OCI-LY7 (cell line): ENCODE results near the gene SMARCA2. TPM values are rescaled to one million over a fixed set of nuclear protein-coding genes. Genes with fewer than 3 reads are reported as not detected.

Experiments
- Bru-seq: library from RNA; stranded (reverse); fragments of 400-500 nt; gene quantifications from one replicate; lab custom pipeline; 2021; lab: Mats Ljungman, UMichigan
- BruChase-seq, 2 experiments: library from RNA; stranded (reverse); fragments of 400-500 nt; gene quantifications; one replicate each; lab custom pipeline; 2021; lab: Mats Ljungman, UMichigan
- BruUV-seq: library from RNA; stranded (reverse); fragments of 400-500 nt; replicated peaks from 2 replicates; lab custom pipeline; 2021; lab: Mats Ljungman, UMichigan
- CTCF ChIA-PET: fragments of 300-600 bp; sonication (Branson Sonifier 250); formaldehyde crosslinking; loops from one replicate; lab custom pipeline; 2022; ENCODE audit warnings: antibody characterized with exemption; ENCODE audit not compliant: unreplicated experiment; lab: Charles Lee
- POLR2A ChIA-PET: fragments of 300-600 bp; sonication (Branson Sonifier 250); formaldehyde crosslinking; loops from one replicate; lab custom pipeline; 2022; ENCODE audit warnings: antibody characterized with exemption; lab: Charles Lee
- DNase-seq: peaks from one replicate; pipeline ENCODE4 v3.0.0-alpha.2; 2015; ENCODE audit warnings: low spot score
- H2AFZ ChIP-seq: fragments of 200-600 bp; sonication (generic), shearing (Covaris generic); 2 replicates; pipeline ENCODE4 v1.6.1; 2014; ENCODE audit warnings: mild to moderate bottlenecking, antibody characterized with exemption, low read length, moderate library complexity
- H3K27ac ChIP-seq: fragments of 200-600 bp; sonication (generic); 2 replicates; pipeline ENCODE4 v1.5.1; 2014; ENCODE audit warnings: mixed run types, low read depth, mild to moderate bottlenecking, moderate library complexity, low read length, inconsistent platforms; ENCODE audit not compliant: poor library complexity, severe bottlenecking
- H3K36me3 ChIP-seq: fragments of 200-600 bp; sonication (generic); 2 replicates; pipeline ENCODE4 v1.6.1; 2014; ENCODE audit warnings: mild to moderate bottlenecking, antibody characterized with exemption, low read length, moderate library complexity, mixed read lengths; ENCODE audit not compliant: insufficient read depth
- H3K4me1 ChIP-seq: fragments of 200-600 bp; sonication (generic); 2 replicates; pipeline ENCODE4 v1.5.1; 2014; ENCODE audit warnings: mild to moderate bottlenecking, low read length; ENCODE audit not compliant: insufficient read depth, poor library complexity, severe bottlenecking
- H3K4me2 ChIP-seq: fragments of 200-600 bp; sonication (generic); 2 replicates; pipeline ENCODE4 v1.6.1; 2014; ENCODE audit warnings: mild to moderate bottlenecking, low read length
- H3K4me3 ChIP-seq: fragments of 200-600 bp; sonication (generic); 2 replicates; pipeline ENCODE4 v1.5.1; 2014; ENCODE audit warnings: mild to moderate bottlenecking, low read depth, low read length; ENCODE audit not compliant: poor library complexity, severe bottlenecking
- H3K79me2 ChIP-seq: fragments of 200-600 bp; sonication (generic); 2 replicates; pipeline ENCODE4 v1.6.1; 2016; ENCODE audit warnings: low read depth, mild to moderate bottlenecking, low read length, moderate library complexity, mixed read lengths; ENCODE audit not compliant: insufficient read depth
- H3K9me2 ChIP-seq: fragments of 200-600 bp; sonication (generic); 2 replicates; pipeline ENCODE4 v1.6.1; 2016; ENCODE audit warnings: mild to moderate bottlenecking, low read length, mixed read lengths; ENCODE audit not compliant: insufficient read depth
- H3K9me3 ChIP-seq: fragments of 200-600 bp; sonication (generic); 2 replicates; pipeline ENCODE4 v1.6.1; 2014; ENCODE audit warnings: mild to moderate bottlenecking, mixed run types, low read length, mixed read lengths
- H4K20me1 ChIP-seq: fragments of 200-600 bp; sonication (generic); 2 replicates; pipeline ENCODE4 v1.6.1; 2014; ENCODE audit warnings: mild to moderate bottlenecking, antibody characterized with exemption, low read length, moderate library complexity, mixed read lengths; ENCODE audit not compliant: insufficient read depth
- CTCF ChIP-seq: fragments of 200-600 bp; sonication (generic); conservative IDR thresholded peaks from 2 replicates; pipeline ENCODE4 v1.5.1; 2014; ENCODE audit warnings: mild to moderate bottlenecking, antibody characterized with exemption, low read length, moderate library complexity, mixed read lengths
- EZH2phosphoT487 ChIP-seq: fragments of 200-600 bp; sonication (generic); IDR thresholded peaks from 2 replicates; pipeline ENCODE4 v1.6.1; 2018; ENCODE audit warnings: low read depth, borderline replicate concordance, mild to moderate bottlenecking, mixed run types, antibody characterized with exemption, low read length, moderate library complexity, mixed read lengths
- intact Hi-C: fragments of 100-400 bp; cut with micrococcal nuclease; formaldehyde crosslinking; loops from one replicate; pipeline ENCODE4 v1.10.0; 2022; ENCODE audit not compliant: unreplicated experiment
- long read RNA-seq: library from polyadenylated mRNA; stranded (forward); transcript quantifications from one replicate; pipeline ENCODE4 v2.0.0, GENCODE V29; 2022
- total RNA-seq, 2 experiments: library from RNA; depleted of rRNA in 1 of 2; stranded (reverse); fragments of >200 nt in 1 of 2; shearing (Covaris generic) in 1 of 2; gene quantifications; 2 replicates each; pipeline ENCODE4 v1.2.3, GENCODE V29; 2014 to 2022

SMARCA2 gene
- 54.8 and 66.6 TPM in 2 replicates for total RNA-seq (2014; rRNA removed; shearing (Covaris generic))
- 80.6 and 92.0 TPM in 2 replicates for total RNA-seq (2022)
- Bru-seq, nascent RNA, result percentile 78 among the genes with signal in this experiment
- BruChase-seq, experiment 1, labeled RNA remaining after a 6-hour chase, result percentile 63 among the genes with signal in this experiment
- BruChase-seq, experiment 2, labeled RNA remaining after a 2-hour chase, result percentile 67 among the genes with signal in this experiment
- long read RNA-seq, full-length matches to known transcripts, result 40 of 86 reads
- long read RNA-seq, partial matches to known transcripts, result 15 of 86 reads
- long read RNA-seq, other reads (novel, unspliced or antisense), result 31 of 86 reads

DNA sequence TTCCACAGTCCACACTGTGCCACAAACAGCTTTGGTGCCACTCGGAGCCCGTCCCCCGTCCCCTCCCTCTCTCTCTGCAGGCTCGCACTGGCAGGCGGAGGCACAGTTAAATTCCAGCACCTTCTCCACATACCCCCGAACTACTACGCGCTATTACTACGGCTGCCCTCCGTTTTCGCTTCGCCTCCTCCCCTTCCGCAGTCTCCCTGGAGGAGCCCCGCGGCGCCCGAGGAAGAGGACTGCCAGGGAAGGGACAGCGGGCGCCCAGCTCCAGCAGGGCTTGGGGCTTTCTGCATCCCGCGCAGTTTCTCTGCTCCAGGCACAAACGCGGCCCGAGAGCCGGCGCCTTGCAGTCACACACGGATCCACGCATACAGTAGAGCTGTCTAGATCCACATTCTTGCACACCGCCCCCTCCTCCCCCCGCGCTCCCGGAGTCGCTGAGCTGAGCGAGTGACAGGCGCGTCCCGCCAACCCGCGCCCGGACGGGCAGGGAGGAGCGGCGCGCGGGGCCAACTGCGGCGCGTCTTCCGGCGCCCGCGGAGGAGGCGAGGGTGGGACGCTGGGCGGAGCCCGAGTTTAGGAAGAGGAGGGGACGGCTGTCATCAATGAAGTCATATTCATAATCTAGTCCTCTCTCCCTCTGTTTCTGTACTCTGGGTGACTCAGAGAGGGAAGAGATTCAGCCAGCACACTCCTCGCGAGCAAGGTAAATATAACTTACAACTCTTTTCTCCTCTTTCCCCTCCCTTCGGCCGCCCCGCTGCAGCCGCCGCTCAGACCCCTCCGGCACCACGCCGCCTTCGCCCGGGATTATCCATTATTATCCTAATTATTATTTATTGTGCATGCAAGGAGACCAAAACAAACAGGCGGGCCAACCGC is at the start of gene SMARCA2:
SMARCA2 (plus strand) TSS at position 652 of the 885 bp plus-strand sequence. CDS start 13,676 bp downstream, outside the sequence.
- TF ChIP-seq CTCF, result no peak
- TF ChIP-seq EZH2phosphoT487, result no peak
- peak within 1 kb of the TSS; percentile 93 for H3K4me2 ChIP-seq
- peaks cover 18% of the 10 kb centered on the region for H4K20me1 ChIP-seq
- peak within 1 kb of the TSS; percentile 77 for H3K27ac ChIP-seq
- H2AFZ ChIP-seq, result peak within 1 kb of the TSS; percentile 94
- peaks cover 23% of the 10 kb centered on the region; the same call in 1 of the 2 replicates for H3K79me2 ChIP-seq
- ChIA-PET CTCF (no interaction called here), POLR2A (interaction anchor here (0.5 to 1.3 kb wide), 7 partner anchors 10 to 80 kb away, joined by 3 to 5 read pairs (median 3); no protein-coding TSS in a partner anchor)
- peaks cover 20% of the 10 kb centered on the region for H3K4me1 ChIP-seq
- intact Hi-C loops, result loop anchor here (2.0 to 5.0 kb wide), 3 partner anchors 72 to 966 kb away; no protein-coding TSS in a partner anchor
- no TSS peak for BruUV-seq
- no peaks in the 10 kb centered on the region for H3K9me2 ChIP-seq
- no peaks in the 10 kb centered on the region for H3K9me3 ChIP-seq
- DNase-seq, result peak; percentile 95
- peak within 1 kb of the TSS; percentile 91 for H3K4me3 ChIP-seq
- H3K36me3 ChIP-seq, result no peaks in the 10 kb centered on the region

DNA sequence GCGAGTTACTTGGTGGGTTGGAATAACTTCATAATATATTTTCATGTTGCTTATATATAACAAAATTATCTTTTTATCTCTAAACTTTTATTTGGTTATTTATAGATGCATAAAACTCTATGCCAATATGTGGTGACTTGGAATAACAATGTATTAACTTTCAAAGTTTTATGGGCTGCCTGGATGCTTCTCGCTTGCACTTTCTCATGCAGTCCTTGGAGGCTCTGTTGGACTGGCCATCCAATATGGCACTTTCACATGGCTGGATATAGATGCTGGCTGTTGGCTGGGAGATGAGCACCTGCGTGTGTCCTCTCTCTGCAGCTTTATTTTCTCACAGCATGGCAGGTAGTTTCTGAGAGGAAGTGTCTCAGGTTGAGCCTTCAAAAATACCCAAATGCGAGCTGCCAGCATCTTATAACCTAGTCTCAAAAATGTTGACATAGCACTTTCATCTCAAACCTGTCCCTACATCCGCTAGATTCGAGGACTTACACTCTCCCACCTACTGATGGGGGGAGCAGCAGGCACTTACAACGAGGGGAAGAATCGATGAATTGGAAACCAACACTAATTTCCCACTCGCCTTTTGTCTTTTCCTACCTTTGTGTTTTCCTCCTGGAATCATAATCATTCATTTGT is 48.3 kb upstream of the SMARCA2 start:
- TF ChIP-seq CTCF, result no peak
- no peak for TF ChIP-seq EZH2phosphoT487
- H3K9me2 ChIP-seq, result no peaks in the 10 kb centered on the region
- no peaks in the 10 kb centered on the region for H3K4me1 ChIP-seq
- POLR2A ChIA-PET, result no interaction called here
- no TSS peak for BruUV-seq
- no peaks in the 10 kb centered on the region for H3K79me2 ChIP-seq
- no peak overlapping the region for H2AFZ ChIP-seq
- CTCF ChIA-PET, result no interaction called here
- H4K20me1 ChIP-seq, result no peaks in the 10 kb centered on the region
- no peaks in the 10 kb centered on the region for H3K36me3 ChIP-seq
- no peak overlapping the region for H3K27ac ChIP-seq
- H3K4me2 ChIP-seq, result no peak overlapping the region
- DNase-seq, result no peak
- intact Hi-C loops, result no loop called here
- no peaks in the 10 kb centered on the region for H3K9me3 ChIP-seq
- H3K4me3 ChIP-seq, result no peak overlapping the region
